Stimulated activated CD4-positive, alpha-beta T cell treated with anti-CD3 and anti-CD28 coated beads, Interleukin-2, amount 100 ng/mL, for 4 hours (primary cell): ENCODE measurements around the gene PCIF1.
"Not testable (repeated sequence)": the region's sequence is repeated elsewhere in the genome, so short reads cannot be mapped to it uniquely, and the experiment has no call there.

Experiments
- DNase-seq: peaks from one replicate; pipeline ENCODE4 v3.0.0-alpha.2; 2020; ENCODE audit warnings: low read depth

Gene PCIF1

DNA sequence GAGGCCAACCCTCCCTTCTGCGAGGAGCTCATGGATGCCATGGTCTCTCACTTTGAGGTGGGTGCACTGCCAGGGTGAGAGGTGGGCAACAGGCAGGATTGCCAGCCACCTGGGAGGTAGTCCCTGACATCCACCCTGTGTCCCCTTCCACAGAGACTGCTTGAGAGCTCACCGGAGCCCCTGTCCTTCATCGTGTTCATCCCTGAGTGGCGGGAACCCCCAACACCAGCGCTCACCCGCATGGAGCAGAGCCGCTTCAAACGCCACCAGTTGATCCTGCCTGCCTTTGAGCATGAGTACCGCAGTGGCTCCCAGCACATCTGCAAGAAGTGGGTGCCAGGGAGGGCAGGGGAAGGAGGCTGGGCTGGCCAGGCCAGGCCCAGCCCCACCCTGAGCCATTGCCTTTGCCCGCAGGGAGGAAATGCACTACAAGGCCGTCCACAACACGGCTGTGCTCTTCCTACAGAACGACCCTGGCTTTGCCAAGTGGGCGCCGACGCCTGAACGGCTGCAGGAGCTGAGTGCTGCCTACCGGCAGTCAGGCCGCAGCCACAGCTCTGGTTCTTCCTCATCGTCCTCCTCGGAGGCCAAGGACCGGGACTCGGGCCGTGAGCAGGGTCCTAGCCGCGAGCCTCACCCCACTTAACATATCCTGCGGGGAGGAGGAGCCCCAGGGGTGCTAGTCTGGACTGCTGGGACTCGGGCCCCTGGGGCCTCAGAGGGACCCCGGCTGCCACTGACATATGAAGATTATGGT, 12.8 kb downstream of the PCIF1 start:
- DNase-seq = no peak

DNA sequence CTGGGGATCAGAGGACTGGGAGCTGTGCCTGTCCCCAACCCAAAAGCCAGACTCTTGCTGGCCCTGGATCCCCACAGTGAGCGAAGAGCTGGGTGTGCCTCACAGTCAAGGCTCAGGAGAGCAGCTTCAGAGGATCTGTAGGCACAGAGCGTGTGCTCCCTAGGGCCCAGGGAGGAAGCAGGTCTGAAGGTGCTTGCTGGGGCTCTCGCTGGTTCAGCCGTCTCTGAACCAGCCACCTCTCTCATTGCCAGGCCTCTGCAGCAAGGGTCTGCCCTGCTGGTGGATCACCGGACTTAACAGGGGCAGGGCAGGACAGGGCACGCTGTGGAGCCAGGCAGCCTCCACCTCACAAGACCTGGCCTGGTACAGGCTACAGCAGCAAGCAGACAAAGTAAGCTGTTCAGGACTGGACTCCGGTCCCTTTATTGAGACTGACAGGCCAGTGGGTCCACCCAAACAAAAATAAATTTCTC, 13.8 kb downstream of the PCIF1 start:
- DNase-seq = no peak

GRCh38 chr20:45948742-45949541, 14.5 kb downstream of the PCIF1 start:
- DNase-seq = no peak

GRCh38 chr20:45949542-45950329, 15.3 kb downstream of the PCIF1 start:
- no peak for DNase-seq

DNA sequence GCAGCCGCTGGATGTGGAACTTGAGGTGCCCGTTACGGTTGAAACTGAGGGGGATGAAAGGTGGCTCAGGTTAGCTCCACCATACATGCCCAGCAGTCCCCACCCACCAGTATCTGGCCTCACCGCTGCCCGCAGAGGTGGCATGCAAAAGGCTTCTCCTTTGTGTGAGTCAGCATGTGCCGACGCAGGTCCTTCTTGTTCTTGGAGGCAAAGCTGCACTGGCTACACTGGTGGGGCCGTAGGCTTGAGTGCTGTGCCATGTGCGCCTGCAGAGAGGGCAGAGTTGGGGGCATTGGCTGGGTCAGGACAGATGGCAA, 15.8 kb downstream of the PCIF1 start:
- no peak for DNase-seq

- no peak for DNase-seq
Measured at GRCh38 chr20:45951925-45952834, 17.7 kb downstream of the PCIF1 start.

- DNase-seq = no peak
Measured at GRCh38 chr20:45952861-45953260, 18.4 kb downstream of the PCIF1 start.

GRCh38 chr20:45953672-45954071, 19.2 kb downstream of the PCIF1 start:
- no peak for DNase-seq

DNA sequence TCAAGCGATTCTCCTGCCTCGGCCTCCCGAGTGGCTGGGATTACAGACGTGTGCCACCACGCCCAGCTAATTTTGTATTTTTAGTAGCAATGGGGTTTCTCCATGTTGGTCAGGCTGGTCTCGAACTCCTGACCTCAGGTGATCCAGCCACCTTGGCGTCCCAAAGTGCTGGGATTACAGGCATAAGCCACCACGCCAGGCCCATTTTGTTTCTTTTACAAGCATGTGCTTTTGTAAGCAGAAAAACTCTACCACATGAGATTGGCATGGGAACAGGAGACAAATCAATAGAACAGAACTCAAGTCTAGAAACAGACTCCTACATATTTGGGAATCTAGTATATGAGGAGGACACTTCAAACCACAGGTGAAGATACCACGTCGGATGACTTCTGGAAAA, 21.8 kb downstream of the PCIF1 start:
- not testable (repeated sequence) for DNase-seq

DNA sequence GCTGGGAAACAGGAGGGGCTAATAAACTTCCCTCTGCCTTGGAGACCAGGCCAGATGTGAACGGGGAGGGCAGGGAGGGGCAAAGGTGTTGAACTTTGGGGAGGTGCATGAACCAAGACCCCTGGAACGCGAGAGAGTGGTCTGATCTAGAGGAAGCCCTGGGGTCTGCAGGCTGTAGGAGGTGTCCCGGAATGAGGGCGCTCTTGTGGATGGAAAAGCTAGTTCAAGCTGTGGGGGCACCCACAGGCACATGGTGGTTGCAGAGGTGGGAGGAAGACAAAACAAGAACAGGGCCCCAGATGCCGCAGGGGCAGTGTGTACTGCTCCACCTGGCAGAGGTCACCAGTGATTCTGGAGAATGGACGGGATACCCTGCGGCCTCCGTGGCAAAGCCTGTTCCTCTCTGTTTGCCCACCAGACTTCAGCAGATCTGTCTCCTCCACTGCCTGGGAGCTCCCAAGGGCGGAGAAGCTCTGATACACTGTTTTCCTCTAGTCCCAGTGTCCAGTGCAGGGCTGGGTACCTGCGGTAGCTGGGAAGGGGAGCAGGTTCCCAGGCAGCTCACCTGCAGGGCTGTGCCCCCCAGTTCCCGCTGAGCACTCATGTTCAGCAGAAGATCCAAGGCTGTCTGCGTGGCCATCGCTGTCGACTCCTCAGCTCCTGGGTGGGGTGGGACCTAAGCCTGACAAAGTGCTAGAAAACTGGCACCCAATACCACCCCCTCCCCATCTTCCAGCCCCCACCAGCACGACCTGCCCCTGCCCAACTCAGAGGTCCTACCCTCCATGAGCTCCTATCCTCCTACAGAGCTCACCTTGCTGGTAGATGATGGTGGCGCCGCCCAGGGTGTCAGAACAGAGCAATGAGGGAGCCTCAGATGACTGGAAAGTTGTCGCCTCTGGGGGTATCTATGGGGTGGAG, 22.8 kb downstream of the PCIF1 start:
- no peak for DNase-seq

GRCh38 chr20:45958593-45958992, 24.1 kb downstream of the PCIF1 start:
- no peak for DNase-seq

DNA sequence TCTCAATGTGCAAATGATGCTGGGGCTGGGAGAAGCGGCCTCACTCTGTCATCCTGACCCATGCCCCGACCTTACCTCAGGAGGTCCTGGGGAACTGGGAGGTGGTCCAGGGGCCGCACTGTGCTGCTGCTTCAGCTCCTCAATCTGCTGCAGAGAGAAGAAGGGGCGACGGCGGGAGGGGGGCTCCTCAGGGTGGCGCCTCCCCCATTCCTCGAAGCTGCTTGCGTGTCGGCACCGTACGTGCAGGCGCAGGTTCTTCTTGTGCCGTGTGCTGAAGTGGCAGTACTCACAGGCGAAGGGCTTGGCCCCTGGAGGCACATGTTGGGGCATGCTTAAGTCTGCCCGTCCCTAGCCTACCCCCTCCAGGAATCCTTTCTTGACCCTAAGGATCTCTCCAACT, 24.6 kb downstream of the PCIF1 start:
- DNase-seq = no peak

DNA sequence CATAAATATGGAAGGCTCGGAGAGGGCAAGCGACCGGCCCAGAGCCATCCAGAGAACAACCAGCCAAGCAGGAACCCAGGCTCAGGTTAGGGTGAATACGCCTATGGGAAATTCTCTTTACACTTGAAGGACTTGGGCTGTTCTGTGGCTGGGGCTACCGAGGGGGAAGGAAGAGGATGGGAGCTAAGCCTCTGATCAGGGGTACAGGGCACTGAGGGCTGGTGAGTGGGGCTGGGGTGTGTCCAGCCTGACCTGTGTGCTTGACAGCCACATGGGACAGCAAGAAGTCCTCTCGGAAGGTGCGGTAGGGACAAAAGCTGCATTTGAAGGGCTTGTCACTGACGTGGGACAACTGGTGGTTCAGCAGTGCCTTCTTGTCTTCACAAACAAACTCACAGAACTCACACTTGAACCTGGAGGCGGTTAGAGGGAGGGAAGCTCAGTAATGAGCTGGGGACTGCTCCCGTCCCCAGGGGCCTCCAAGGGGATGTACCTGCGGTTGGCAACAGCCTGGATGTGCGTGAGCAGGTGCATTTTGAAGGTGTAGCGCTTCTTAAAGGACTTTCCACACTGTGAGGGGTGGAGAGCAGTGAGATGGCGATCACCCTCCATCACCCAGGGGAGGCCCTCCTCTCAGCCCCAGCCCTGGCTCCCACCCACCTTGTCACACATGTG, 25.6 kb downstream of the PCIF1 start:
- no peak for DNase-seq

- DNase-seq = no peak
Measured at GRCh38 chr20:45962031-45962755, 27.7 kb downstream of the PCIF1 start.

GRCh38 chr20:45963059-45964005, 28.8 kb downstream of the PCIF1 start:
- no peak for DNase-seq

DNA sequence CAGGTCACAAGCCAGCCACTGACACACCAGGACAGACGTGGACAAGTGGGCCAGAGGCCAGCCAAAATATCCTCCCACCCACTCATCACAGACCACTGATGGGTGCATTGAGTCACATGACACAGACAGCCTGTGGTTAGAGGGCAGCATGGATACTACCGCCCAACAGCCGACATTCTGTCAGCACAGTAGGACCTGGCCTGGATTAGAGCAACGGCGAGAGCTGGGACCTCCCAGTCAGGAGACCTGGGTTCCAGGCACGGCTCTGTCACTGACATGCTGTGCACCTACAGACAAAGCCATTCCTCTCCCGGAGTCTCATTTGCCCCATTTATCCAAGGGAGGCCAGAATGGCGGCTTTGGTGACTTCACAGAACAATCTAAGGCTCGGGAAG, 29.5 kb downstream of the PCIF1 start:
- no peak for DNase-seq

DNA sequence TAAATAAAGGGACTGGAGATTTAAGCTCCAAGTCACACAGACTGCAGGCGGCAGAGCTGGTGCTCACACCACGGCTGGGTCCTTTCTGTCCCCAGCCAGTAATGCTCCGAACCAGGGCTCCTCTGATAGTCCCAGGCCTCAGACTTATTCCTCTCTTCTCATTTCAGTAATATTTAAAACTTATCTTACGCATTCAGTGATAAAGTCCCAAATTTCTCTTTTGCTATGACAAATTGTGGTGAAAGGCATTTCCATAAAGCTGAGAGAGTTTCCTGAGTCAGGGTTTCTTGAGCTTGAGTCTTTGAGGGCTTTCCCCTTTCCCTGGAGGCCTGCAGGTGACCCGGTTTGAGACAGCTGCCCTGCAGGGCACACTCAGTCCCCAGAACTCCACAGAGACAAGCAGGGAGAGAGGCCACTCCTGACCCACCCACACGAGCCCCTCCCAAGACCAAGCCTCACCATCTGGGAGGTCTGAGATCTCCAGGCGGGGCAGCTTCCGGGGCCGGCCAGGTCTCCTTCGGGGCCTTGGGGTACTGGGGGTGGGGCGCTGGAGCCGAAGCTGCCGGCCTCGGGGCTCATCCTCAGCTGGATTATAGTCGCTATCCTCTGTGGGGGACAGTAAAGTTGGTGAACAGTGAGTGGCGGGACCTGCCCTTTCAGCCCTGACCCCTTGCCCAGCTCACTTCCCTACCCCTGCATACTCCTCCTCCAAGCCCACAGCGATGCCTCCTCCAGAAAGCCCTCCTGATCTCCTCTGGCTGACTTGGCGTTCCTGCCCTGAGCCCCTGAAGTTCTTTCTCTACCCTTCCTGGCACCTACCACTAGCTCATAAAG, 30.9 kb downstream of the PCIF1 start:
- no peak for DNase-seq
